Activated T-helper 1 cell treated with anti-CD3 and anti-CD28 coated beads, Interleukin-12 subunit alpha, Interleukin-12 subunit beta, Interleukin-2, Interleukin-4 antibody, amounts not matched to agents 30 ng/mL and 10 ng/mL and 1 ng/mL, durations not matched to agents 14 hours and 24 hours and 36 hours (primary cell): ENCODE data around the gene ERGIC3. TPM values are rescaled to one million over a fixed set of nuclear protein-coding genes. Genes with fewer than 3 reads are reported as not detected.

Experiments
- DNase-seq: peaks from one replicate; pipeline ENCODE4 v3.0.0; 2021; ENCODE audit warnings: low spot score
- H3K27ac Mint-ChIP-seq: one replicate; pipeline ENCODE4 v1.8.0; 2021; ENCODE audit warnings: mild to moderate bottlenecking, mixed read lengths
- H3K27me3 Mint-ChIP-seq: one replicate; pipeline ENCODE4 v1.8.0; 2022; ENCODE audit warnings: mild to moderate bottlenecking, moderate library complexity, mixed read lengths; ENCODE audit not compliant: insufficient read depth
- H3K36me3 Mint-ChIP-seq: one replicate; pipeline ENCODE4 v1.8.0; 2021; ENCODE audit warnings: low read depth, mixed read lengths
- H3K4me1 Mint-ChIP-seq: one replicate; pipeline ENCODE4 v1.8.0; 2021; ENCODE audit warnings: low read depth, mixed read lengths
- H3K4me3 Mint-ChIP-seq: one replicate; pipeline ENCODE4 v1.8.0; 2021; ENCODE audit warnings: mild to moderate bottlenecking, moderate library complexity, mixed read lengths
- H3K9me3 Mint-ChIP-seq: one replicate; pipeline ENCODE4 v1.8.0; 2021; ENCODE audit warnings: mixed read lengths
- intact Hi-C: fragments of 100-400 bp; cut with micrococcal nuclease; formaldehyde crosslinking; loops from one replicate; pipeline ENCODE4 v1.15.1; 2024
- total RNA-seq: library from RNA; stranded (reverse); gene quantifications from 2 replicates; pipeline ENCODE4 v1.2.3, GENCODE V29; 2022

The ERGIC3 gene
- total RNA-seq, 1 donor from 2014 or later = 132 TPM

DNA sequence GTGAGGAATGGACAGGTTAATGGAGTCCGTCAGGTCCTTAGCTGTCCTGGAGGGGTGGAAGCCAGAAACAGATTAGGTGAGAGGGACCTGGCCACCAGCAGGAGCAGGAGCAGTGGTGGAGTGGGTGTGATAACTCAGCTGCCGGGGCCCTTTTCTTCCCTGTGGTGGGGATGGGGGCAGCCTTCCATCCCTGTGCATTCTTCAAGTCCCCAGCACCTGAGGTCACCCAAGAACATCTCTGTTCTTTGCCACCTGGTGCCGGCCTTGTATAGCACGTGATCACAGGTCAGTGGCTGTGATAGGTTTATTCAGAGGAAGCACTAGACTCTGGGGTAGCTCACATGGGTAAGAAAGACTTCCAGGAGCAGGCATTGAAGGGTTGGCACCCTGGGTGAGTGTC lies 16.6 kb downstream of the ERGIC3 start:
- Mint-ChIP-seq H3K27ac (no peak overlapping the region), H3K27me3 (no peaks in the 10 kb centered on the region)

GRCh38 chr20:35559042-35559693 lies 17.3 kb downstream of the ERGIC3 start:
- DNase-seq = no peak
- Mint-ChIP-seq H3K27ac (no peak overlapping the region), H3K27me3 (no peaks in the 10 kb centered on the region), H3K4me3 (no peak overlapping the region), H3K4me1 (no peaks in the 10 kb centered on the region), H3K9me3 (no peaks in the 10 kb centered on the region), H3K36me3 (peaks cover 9% of the 10 kb centered on the region)
- intact Hi-C loops = no loop called here

More for the DNA sequence above, 16.6 kb downstream of the ERGIC3 start:
- no peak for DNase-seq
- Mint-ChIP-seq H3K4me1 (no peaks in the 10 kb centered on the region), H3K9me3 (no peaks in the 10 kb centered on the region), H3K36me3 (peaks cover 9% of the 10 kb centered on the region), H3K4me3 (no peak overlapping the region)
- intact Hi-C loops = no loop called here

GRCh38 chr20:35560105-35560511 lies 18.2 kb downstream of the ERGIC3 start:
- Mint-ChIP-seq H3K9me3 (no peaks in the 10 kb centered on the region), H3K36me3 (peaks cover 6% of the 10 kb centered on the region), H3K27me3 (no peaks in the 10 kb centered on the region), H3K4me1 (no peaks in the 10 kb centered on the region), H3K4me3 (no peak overlapping the region), H3K27ac (no peak overlapping the region)
- intact Hi-C loops = no loop called here
- DNase-seq = no peak

DNA sequence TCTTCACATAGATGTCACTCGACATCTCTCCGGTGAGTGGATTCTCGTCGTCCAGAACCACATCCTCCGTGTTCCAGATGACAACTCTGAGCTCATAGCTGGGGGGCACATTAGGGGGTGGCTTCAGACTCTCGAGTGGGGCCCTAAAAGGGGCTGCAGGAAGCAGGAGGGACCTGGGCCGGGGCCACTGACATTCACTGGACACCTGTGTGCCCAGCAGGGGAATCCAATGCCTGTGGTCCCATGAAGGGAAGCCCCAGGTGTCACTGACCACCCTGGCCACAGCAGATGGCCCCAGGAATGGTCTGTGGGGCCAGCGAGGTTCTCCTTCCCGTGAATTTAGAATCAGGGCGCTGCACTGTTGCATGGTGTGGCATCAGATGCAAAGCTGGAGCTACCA lies 18.7 kb downstream of the ERGIC3 start:
- Mint-ChIP-seq H3K9me3 (no peaks in the 10 kb centered on the region), H3K27me3 (no peaks in the 10 kb centered on the region), H3K27ac (no peak overlapping the region), H3K4me3 (no peak overlapping the region), H3K4me1 (no peaks in the 10 kb centered on the region), H3K36me3 (peaks cover 4% of the 10 kb centered on the region)
- intact Hi-C loops = no loop called here
- DNase-seq = no peak

DNA sequence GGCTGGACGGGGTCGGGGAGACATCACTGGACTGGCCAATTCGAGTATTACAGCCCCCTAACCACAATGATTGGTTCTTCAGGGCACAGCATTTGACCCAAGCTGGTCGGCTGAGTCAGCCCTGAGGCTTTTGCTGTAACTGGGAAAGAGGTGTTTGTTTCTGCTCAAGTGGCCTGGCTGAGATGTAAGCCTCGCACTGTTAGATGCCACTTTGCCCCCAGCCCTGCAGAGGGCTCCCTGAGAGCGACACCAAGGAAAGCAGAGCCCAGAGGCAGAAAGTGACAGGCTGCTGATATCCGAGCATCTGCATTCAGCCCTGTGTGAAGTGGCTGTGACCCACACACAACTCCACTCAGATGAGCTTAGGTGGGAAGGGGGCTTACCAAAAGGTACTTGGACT lies 19.4 kb downstream of the ERGIC3 start:
- no peak for DNase-seq
- Mint-ChIP-seq H3K27me3 (peaks cover 1% of the 10 kb centered on the region), H3K4me1 (no peaks in the 10 kb centered on the region), H3K27ac (no peak overlapping the region), H3K36me3 (peaks cover 4% of the 10 kb centered on the region), H3K4me3 (no peak overlapping the region), H3K9me3 (no peaks in the 10 kb centered on the region)
- intact Hi-C loops = no loop called here

DNA sequence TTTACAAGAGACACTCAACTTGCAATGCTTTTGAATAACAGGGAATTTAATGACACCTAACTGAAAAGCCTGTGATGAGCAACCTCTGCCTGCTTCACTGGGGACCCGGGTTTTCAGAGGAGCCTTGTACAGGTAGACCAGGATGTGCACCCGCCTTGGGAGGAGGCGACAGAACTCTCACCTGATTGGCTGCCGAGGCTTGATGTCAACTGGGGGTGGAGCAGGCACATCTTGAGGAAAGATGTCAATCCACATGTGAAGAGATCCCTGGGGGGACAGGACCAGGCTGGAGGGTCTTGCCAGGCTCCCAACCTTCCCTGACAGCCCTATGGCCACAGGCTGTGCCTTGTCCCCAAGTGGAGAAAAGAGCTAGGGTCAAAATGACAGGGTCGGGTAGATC lies 19.8 kb downstream of the ERGIC3 start:
- no peak for DNase-seq
- Mint-ChIP-seq H3K36me3 (peaks cover 2% of the 10 kb centered on the region), H3K4me1 (no peaks in the 10 kb centered on the region), H3K4me3 (no peak overlapping the region), H3K27ac (no peak overlapping the region), H3K27me3 (peaks cover 5% of the 10 kb centered on the region), H3K9me3 (no peaks in the 10 kb centered on the region)
- intact Hi-C loops = no loop called here

GRCh38 chr20:35562541-35563110 lies 20.7 kb downstream of the ERGIC3 start:
- Mint-ChIP-seq H3K36me3 (no peaks in the 10 kb centered on the region), H3K4me3 (no peak overlapping the region), H3K9me3 (no peaks in the 10 kb centered on the region), H3K27ac (no peak overlapping the region), H3K27me3 (peaks cover 14% of the 10 kb centered on the region), H3K4me1 (no peaks in the 10 kb centered on the region)
- intact Hi-C loops = no loop called here
- no peak for DNase-seq

DNA sequence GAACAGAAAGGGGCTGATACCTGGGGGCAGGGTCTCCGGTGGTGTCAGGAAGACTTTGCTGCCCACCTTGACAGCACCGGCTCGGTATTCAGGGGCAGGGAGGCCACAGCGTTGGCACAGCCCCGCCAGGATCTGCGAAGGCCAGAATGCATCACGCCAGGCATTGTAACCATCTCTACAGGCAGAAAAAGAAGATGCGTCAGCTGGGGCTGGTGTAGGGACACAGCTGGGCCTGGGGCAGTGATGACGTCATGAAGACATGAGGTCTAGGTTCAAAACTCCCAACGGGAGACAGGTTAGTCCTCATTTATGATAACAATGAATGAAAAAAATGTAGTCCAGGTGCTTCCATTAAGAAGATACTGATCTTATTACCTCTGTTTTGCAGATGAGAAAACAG lies 22.0 kb downstream of the ERGIC3 start:
- Mint-ChIP-seq H3K36me3 (no peaks in the 10 kb centered on the region), H3K4me1 (no peaks in the 10 kb centered on the region), H3K27me3 (peaks cover 15% of the 10 kb centered on the region), H3K9me3 (no peaks in the 10 kb centered on the region), H3K27ac (no peak overlapping the region), H3K4me3 (no peak overlapping the region)
- DNase-seq = no peak
- intact Hi-C loops = no loop called here

- H3K9me3 Mint-ChIP-seq = no peaks in the 10 kb centered on the region
- H3K4me1 Mint-ChIP-seq = no peaks in the 10 kb centered on the region
- DNase-seq = no peak
Observed at GRCh38 chr20:35564905-35565304, 23.0 kb downstream of the ERGIC3 start.

DNA sequence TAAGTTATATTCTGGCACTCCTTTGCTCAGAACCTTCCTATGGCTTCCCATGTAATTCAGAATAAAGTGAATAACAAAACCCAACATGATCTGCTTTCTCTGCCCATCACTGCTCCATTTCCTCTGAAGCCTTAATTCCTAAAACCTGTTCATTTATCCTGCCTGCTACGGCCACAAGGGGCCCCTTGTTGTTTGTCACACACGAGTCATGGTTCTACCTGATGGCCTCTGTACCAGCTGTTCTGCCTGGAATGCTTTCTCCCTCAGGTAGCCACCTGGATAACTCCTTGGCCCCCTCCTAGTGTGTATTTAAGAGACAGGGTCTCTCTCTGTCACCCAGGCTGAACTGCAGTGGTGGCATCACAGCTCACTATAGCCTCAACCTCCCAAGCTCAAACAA lies 26.8 kb downstream of the ERGIC3 start:
- H3K27ac Mint-ChIP-seq = no peak overlapping the region
- no peak for DNase-seq
- peaks cover 18% of the 10 kb centered on the region for H3K27me3 Mint-ChIP-seq
- no peaks in the 10 kb centered on the region for H3K36me3 Mint-ChIP-seq
- intact Hi-C loops = no loop called here
- H3K4me1 Mint-ChIP-seq = no peaks in the 10 kb centered on the region
- peaks cover 5% of the 10 kb centered on the region for H3K9me3 Mint-ChIP-seq
- no peak overlapping the region for H3K4me3 Mint-ChIP-seq

More at GRCh38 chr20:35564905-35565304, 23.0 kb downstream of the ERGIC3 start:
- Mint-ChIP-seq H3K27ac (no peak overlapping the region), H3K36me3 (no peaks in the 10 kb centered on the region), H3K27me3 (peaks cover 15% of the 10 kb centered on the region), H3K4me3 (no peak overlapping the region)
- intact Hi-C loops = no loop called here

DNA sequence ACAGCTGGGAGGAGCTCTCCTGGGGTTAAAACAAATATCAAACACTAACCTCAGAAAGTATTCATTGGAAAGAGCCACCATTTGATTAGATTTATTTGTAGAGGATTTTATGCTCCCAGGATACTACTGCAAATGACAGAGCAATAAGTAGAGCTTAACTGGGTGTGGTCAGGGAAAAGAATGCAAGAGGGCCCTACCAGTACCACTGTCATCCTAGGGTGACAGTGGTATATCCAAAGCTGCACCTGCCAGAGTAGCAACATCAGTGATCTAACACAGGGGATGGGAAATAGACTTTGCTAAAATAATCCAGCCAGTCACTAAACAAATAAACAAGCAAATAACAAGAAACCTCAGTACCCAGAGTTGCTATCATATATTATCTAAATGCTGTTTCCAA lies 29.7 kb downstream of the ERGIC3 start:
- intact Hi-C loops = no loop called here
- DNase-seq = no peak

GRCh38 chr20:35572838-35573237 lies 31.0 kb downstream of the ERGIC3 start:
- H3K27ac Mint-ChIP-seq = no peak overlapping the region
- H3K36me3 Mint-ChIP-seq = peaks cover 3% of the 10 kb centered on the region
- H3K27me3 Mint-ChIP-seq = peaks cover 8% of the 10 kb centered on the region
- no peak overlapping the region for H3K4me3 Mint-ChIP-seq
- H3K4me1 Mint-ChIP-seq = no peaks in the 10 kb centered on the region
- intact Hi-C loops = no loop called here
- no peak for DNase-seq
- peaks cover 8% of the 10 kb centered on the region for H3K9me3 Mint-ChIP-seq

More for the DNA sequence above, 29.7 kb downstream of the ERGIC3 start:
- peaks cover 8% of the 10 kb centered on the region for H3K9me3 Mint-ChIP-seq
- H3K4me3 Mint-ChIP-seq = no peak overlapping the region
- H3K4me1 Mint-ChIP-seq = no peaks in the 10 kb centered on the region
- peaks cover 3% of the 10 kb centered on the region for H3K36me3 Mint-ChIP-seq
- peaks cover 19% of the 10 kb centered on the region for H3K27me3 Mint-ChIP-seq
- no peak overlapping the region for H3K27ac Mint-ChIP-seq

DNA sequence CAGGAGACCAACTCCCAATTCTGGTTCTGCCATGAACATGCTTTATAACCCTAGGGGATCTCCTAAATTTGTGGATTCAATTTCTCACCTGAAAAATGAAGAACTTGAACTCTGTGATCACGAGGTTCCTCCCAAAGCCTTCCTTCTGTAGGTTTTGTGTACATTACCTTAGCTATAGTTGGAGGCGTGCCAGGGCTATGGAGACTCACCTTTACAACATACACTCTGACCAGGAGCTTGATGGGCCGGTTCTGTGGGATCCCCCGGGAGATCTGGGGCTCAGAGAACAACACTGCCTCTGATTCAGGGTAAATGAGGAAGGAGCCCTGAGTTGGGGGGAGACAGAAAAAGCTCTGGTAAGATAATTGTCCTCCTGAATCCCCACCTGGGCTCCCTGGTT lies 34.1 kb downstream of the ERGIC3 start:
- no peak overlapping the region for H3K4me3 Mint-ChIP-seq
- intact Hi-C loops = no loop called here
- DNase-seq = no peak
- no peak overlapping the region for H3K27ac Mint-ChIP-seq
- H3K9me3 Mint-ChIP-seq = peaks cover 8% of the 10 kb centered on the region
- H3K36me3 Mint-ChIP-seq = peaks cover 3% of the 10 kb centered on the region
- H3K27me3 Mint-ChIP-seq = peaks cover 8% of the 10 kb centered on the region
- no peaks in the 10 kb centered on the region for H3K4me1 Mint-ChIP-seq

DNA sequence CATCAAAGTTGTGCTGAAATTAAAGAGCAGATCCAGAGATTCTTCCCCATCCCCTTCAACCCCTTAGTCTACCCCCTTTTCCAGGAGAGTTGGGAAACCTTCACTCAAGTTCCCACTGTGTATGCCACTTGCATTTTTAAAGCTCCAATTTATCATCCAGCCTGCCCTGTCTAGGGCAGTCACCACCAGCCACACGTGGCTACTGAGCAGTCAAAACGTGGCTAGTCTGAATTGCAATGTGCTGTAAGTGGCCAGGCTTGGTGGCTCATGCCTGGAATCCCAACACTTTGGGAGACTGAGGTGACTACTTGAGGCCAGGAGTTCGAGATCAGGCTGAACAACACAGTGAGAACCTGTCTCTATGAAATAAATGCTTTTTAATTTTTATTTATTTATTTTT lies 34.9 kb downstream of the ERGIC3 start:
- Mint-ChIP-seq H3K4me3 (no peak overlapping the region), H3K9me3 (peaks cover 8% of the 10 kb centered on the region), H3K27me3 (peaks cover 8% of the 10 kb centered on the region), H3K27ac (no peak overlapping the region), H3K36me3 (peaks cover 3% of the 10 kb centered on the region), H3K4me1 (no peaks in the 10 kb centered on the region)
- intact Hi-C loops = no loop called here
- DNase-seq = no peak
